GM10266 (cell line): ENCODE results near the gene SLC8A2.

Experiments used
- DNase-seq: peaks from one replicate; pipeline ENCODE4 v3.0.0; 2012; ENCODE audit errors: extremely low spot score
- CTCF ChIP-seq: IDR thresholded peaks from 2 replicates; pipeline ENCODE4 v1.5.1; 2012; ENCODE audit warnings: mild to moderate bottlenecking, low read depth; ENCODE audit not compliant: control insufficient read depth, insufficient read depth; ENCODE audit errors: missing control alignments

Gene SLC8A2

GRCh38 chr19:47406711-47407416 lies 64.8 kb downstream of the SLC8A2 start:
- no peak for DNase-seq

GRCh38 chr19:47405854-47406417 lies 65.8 kb downstream of the SLC8A2 start:
- no peak for DNase-seq
- TF ChIP-seq CTCF, result no peak

More at GRCh38 chr19:47406711-47407416, 64.8 kb downstream of the SLC8A2 start:
- TF ChIP-seq CTCF, result no peak

- TF ChIP-seq CTCF, result no peak
- DNase-seq, result no peak
These were observed 66.5 kb downstream of the SLC8A2 start for GRCh38 chr19:47405197-47405550.

- DNase-seq, result no peak
These were observed 67.1 kb downstream of the SLC8A2 start for GRCh38 chr19:47404334-47405196.

GRCh38 chr19:47402504-47402903 lies 69.2 kb downstream of the SLC8A2 start:
- no peak for DNase-seq
- TF ChIP-seq CTCF, result no peak

More at GRCh38 chr19:47404334-47405196, 67.1 kb downstream of the SLC8A2 start:
- no peak for TF ChIP-seq CTCF

- no peak for DNase-seq
- TF ChIP-seq CTCF, result no peak
These were observed 72.7 kb downstream of the SLC8A2 start for GRCh38 chr19:47398707-47399597.
